ENCODE measurements around the gene SDK1. TPM values are rescaled to one million over a fixed set of nuclear protein-coding genes. Genes with fewer than 3 reads are reported as not detected.
"Not testable (repeated sequence)": the region's sequence is repeated elsewhere in the genome, so short reads cannot be mapped to it uniquely, and the experiment has no call there.

SDK1 gene
- total RNA-seq, 4 donors from 2014 or later, result 2.5 to 12.9 (median 6.1) TPM

- Histone ChIP-seq H3K27me3 (no peaks in the 10 kb centered on the region), H3K36me3 (no peaks in the 10 kb centered on the region)
- 93% methylated on average over 19 of the region's 32 CpGs for WGBS
Observed at GRCh38 chr7:4214291-4215155, 913.5 kb downstream of the SDK1 start.

GRCh38 chr7:4215176-4215720, 914.2 kb downstream of the SDK1 start:
- Histone ChIP-seq H3K4me3 (no peak overlapping the region), H3K36me3 (no peaks in the 10 kb centered on the region), H3K27me3 (no peaks in the 10 kb centered on the region), H3K4me1 (peaks cover 10% of the 10 kb centered on the region), H3K27ac (no peak overlapping the region), H3K9me3 (no peaks in the 10 kb centered on the region)
- DNase-seq (ENCODE audit: low spot score in 2 of 2), result no peak
- no peak for TF ChIP-seq POLR2A (IDR thresholded peaks at IDR 0.05)
- no peak for TF ChIP-seq EP300 (IDR thresholded peaks at IDR 0.05)
- no peak for TF ChIP-seq POLR2AphosphoS5 (IDR thresholded peaks at IDR 0.05)
- no peak for TF ChIP-seq CTCF (IDR thresholded peaks at IDR 0.05)
- 97% methylated on average over 11 of the region's 19 CpGs for WGBS

More at GRCh38 chr7:4214291-4215155, 913.5 kb downstream of the SDK1 start:
- TF ChIP-seq POLR2A (IDR thresholded peaks at IDR 0.05) (no peak), EP300 (IDR thresholded peaks at IDR 0.05) (no peak), POLR2AphosphoS5 (IDR thresholded peaks at IDR 0.05) (no peak), CTCF (IDR thresholded peaks at IDR 0.05) (no peak)
- no peaks in the 10 kb centered on the region for H3K9me3 ChIP-seq
- no peak overlapping the region for H3K4me3 ChIP-seq
- peaks cover 10% of the 10 kb centered on the region for H3K4me1 ChIP-seq
- no peak for DNase-seq (ENCODE audit: low spot score in 2 of 2)
- no peak overlapping the region for H3K27ac ChIP-seq

DNA sequence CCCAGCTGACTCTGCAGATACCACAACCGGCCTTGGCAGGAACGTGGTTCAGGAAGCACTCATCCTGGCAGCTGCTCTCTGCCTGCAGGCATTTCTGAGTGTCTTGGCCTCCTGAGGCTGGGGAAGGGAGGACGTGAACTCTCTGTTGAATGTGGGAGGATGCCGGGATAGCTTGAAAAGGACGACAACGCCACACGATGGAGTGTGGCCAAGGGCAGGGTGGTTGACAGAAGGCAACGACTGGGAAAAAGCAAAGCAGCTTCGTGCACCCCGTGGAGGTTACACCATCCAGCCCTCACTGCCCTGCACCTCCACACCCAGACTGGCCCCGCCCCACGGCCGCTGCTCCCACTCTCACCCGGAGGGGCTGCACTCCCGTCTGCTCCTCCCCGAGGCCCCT, 915.0 kb downstream of the SDK1 start:
- no peak for DNase-seq (ENCODE audit: low spot score in 2 of 2)
- 46% methylated on average over 16 of the region's 16 CpGs for WGBS
- Histone ChIP-seq H3K9me3 (no peaks in the 10 kb centered on the region), H3K27ac (no peak overlapping the region), H3K36me3 (no peaks in the 10 kb centered on the region), H3K27me3 (no peaks in the 10 kb centered on the region), H3K4me1 (peaks cover 10% of the 10 kb centered on the region), H3K4me3 (no peak overlapping the region)
- TF ChIP-seq POLR2A (IDR thresholded peaks at IDR 0.05), result no peak
- no peak for TF ChIP-seq CTCF (IDR thresholded peaks at IDR 0.05)
- TF ChIP-seq EP300 (IDR thresholded peaks at IDR 0.05), result no peak
- no peak for TF ChIP-seq POLR2AphosphoS5 (IDR thresholded peaks at IDR 0.05)

GRCh38 chr7:4217126-4217660, 916.1 kb downstream of the SDK1 start:
- H3K4me3 ChIP-seq; H3K36me3 ChIP-seq; DNase-seq (ENCODE audit: low spot score in 2 of 2); H3K9me3 ChIP-seq; H3K27me3 ChIP-seq; H3K27ac ChIP-seq; H3K4me1 ChIP-seq: not testable (repeated sequence)
- 93% methylated on average over 2 of the region's 29 CpGs for WGBS

DNA sequence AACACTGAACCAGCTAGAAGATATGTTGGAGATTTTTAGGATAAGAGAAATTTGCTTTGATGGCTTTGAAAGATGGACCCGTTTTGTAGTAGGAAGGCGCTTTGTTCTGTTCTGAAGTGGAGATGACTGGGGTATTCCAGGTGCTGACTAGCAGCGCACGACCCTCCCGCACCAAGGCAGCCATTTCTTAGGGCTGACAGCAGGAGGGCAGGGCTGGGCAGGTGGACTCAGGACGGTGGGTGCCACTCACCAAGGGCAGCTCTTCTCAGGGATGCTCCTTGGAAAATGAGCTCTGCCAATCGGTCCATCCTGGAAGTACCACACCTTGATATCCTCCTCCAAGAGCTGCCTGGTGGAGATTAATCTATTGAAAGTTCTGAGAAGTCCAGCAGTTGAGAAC, 917.4 kb downstream of the SDK1 start:
- no peak for TF ChIP-seq CTCF (IDR thresholded peaks at IDR 0.05)
- no peak for TF ChIP-seq POLR2AphosphoS5 (IDR thresholded peaks at IDR 0.05)
- TF ChIP-seq EP300 (IDR thresholded peaks at IDR 0.05), result no peak
- no peak for TF ChIP-seq POLR2A (IDR thresholded peaks at IDR 0.05)
- no peak overlapping the region for H3K27ac ChIP-seq
- no peaks in the 10 kb centered on the region for H3K36me3 ChIP-seq
- 89% methylated on average over 7 of the region's 7 CpGs for WGBS
- DNase-seq (ENCODE audit: low spot score in 2 of 2), result no peak
- H3K4me1 ChIP-seq, result peaks cover 10% of the 10 kb centered on the region
- no peak overlapping the region for H3K4me3 ChIP-seq
- H3K9me3 ChIP-seq, result no peaks in the 10 kb centered on the region
- no peaks in the 10 kb centered on the region for H3K27me3 ChIP-seq
